GM19397 (cell line): ENCODE measurements around the gene SLC66A2.
"Not testable (repeated sequence)": the region's sequence is repeated elsewhere in the genome, so short reads cannot be mapped to it uniquely, and the experiment has no call there.

Experiments used
- ATAC-seq: cut with Tn5 transposase; IDR thresholded peaks from one replicate; pipeline ENCODE4 v1.9.1; 2021; ENCODE audit warnings: mild to moderate bottlenecking, moderate library complexity; ENCODE audit not compliant: unreplicated experiment

The SLC66A2 gene

GRCh38 chr18:79869591-79870300, 81.7 kb downstream of the SLC66A2 start:
- no peak for ATAC-seq

DNA sequence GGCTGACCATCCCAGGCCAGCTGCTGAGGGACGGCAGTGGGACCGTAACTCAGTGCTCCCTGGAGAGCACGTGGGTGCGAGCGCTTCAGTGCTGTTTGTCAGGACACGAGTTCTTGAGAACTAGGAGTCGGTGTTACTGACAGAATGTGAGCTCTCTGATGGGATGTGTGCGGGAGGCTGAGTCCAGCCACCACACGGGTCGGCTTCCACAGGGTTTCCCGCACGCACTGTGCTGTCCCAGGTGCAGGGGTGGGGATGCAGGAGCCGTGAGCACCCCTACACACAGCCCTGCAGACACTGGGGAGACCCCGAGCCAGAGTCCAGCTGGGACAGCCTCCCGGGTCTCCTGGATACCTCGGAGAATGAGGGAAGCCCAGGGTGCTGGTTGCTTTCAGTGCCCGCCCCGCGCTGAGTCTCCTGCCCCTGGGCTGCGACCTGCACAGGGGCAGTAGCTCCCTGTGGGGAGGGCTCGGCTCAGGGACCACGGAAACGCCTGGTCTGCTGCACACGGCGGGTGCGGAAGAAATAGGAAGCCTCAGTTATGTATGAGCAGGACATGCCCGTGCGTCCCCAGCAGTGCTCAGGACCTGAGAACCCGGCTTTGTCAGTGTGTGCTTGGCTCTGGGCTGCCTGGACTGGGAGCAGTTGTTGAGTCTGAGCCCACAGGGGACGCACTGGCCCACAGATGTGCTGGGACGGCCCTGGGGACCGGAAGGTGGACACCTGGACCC, 82.5 kb downstream of the SLC66A2 start:
- no peak for ATAC-seq

- no peak for ATAC-seq
These were observed 83.2 kb downstream of the SLC66A2 start for GRCh38 chr18:79868168-79868784.

- ATAC-seq: no peak
These were observed 83.8 kb downstream of the SLC66A2 start for GRCh38 chr18:79867666-79868065.

GRCh38 chr18:79866889-79867574, 84.4 kb downstream of the SLC66A2 start:
- no peak for ATAC-seq

DNA sequence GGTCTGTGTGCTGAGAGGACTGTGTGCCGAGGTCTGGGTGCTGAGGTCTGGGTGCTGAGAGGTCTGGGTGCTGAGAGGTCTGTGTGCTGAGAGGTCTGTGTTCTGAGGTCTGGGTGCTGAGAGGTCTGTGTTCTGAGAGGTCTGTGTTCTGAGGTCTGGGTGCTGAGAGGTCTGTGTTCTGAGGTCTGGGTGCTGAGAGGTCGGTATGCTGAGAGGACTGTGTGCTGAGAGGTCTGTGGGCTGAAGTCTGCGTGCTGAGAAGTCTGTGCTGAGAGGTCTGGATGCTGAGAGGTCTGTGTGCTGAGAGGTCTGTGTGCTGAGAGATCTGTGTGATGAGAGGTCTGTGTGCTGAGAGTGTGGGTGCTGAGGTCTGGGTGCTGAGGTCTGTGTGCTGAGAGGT, 85.5 kb downstream of the SLC66A2 start:
- not testable (repeated sequence) for ATAC-seq

- ATAC-seq: not testable (repeated sequence)
These were observed 86.5 kb downstream of the SLC66A2 start for GRCh38 chr18:79864955-79865354.

- no peak for ATAC-seq
These were observed 87.3 kb downstream of the SLC66A2 start for GRCh38 chr18:79864006-79864725.

GRCh38 chr18:79863161-79864005, 88.1 kb downstream of the SLC66A2 start:
- ATAC-seq: no peak

- no peak for ATAC-seq
These were observed 88.9 kb downstream of the SLC66A2 start for GRCh38 chr18:79862562-79862961.

DNA sequence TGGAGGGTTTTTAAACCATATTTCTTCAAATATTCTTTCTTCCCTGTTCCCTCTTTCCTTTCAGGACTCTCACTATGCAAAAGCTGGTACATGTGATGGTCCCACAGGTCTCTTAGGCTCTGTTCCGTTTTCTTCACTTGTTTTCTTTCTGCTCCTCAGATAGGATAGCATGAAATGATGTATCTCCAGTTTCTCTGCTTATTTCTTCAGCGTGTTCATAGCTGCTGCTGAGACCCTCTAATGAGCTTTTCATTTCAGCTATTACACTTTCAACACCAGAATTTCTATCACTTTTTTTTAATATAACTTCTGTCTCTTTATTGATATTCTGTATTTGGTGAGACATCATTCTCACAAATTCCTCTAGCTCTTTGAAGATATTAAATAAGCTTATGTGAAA, 89.8 kb downstream of the SLC66A2 start:
- ATAC-seq: no peak

DNA sequence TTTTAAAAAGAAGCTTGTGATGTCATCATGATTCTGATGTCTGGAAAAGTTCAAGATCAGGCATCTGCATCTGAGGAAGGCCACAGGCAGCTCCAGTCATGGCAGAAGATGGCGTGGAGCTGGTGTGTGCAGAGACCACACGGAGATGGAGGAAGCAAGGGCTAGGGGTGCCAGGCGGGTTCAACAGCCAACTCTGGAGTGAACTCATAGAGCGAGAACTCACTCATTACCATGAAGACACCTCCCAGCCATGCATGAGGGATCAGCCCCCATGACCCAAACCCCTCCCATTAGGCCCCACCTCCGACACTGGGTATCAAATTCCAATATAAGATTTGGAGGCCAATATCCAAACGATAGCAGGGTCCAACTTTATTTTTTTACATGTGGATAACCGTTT, 92.1 kb downstream of the SLC66A2 start:
- ATAC-seq: no peak

DNA sequence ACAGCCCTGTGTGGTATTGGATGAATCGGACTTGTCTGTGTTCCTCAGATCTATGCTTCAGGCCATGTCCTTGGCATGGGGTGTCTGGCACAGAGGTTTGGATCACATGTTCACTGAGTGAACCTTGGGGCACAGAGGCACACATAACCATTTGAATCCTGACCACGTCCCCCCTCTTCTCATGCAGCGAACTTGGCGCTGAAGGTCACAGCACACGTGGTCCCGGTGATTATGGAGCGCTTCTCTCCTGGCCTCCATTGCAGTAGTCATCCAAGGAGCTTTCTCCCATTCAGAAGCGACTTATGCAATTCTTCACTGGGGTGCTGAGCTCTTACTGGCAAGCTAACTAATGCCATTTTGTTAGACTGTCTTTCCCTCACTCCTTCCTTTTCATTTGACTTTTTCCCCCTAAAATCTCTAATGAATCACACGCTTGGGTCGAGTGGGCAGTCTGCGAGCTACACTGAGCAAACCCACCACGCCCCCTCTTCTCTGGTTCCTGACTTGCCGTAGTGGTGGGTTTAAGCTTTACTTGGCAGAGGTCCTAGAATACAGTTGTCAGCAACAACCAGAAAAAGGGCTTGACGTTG, 94.3 kb downstream of the SLC66A2 start:
- ATAC-seq: no peak

- peak; percentile 59 for ATAC-seq
These were observed 95.1 kb downstream of the SLC66A2 start for GRCh38 chr18:79856119-79857007.

GRCh38 chr18:79855147-79855933, 96.1 kb downstream of the SLC66A2 start:
- peak; percentile 56 for ATAC-seq

DNA sequence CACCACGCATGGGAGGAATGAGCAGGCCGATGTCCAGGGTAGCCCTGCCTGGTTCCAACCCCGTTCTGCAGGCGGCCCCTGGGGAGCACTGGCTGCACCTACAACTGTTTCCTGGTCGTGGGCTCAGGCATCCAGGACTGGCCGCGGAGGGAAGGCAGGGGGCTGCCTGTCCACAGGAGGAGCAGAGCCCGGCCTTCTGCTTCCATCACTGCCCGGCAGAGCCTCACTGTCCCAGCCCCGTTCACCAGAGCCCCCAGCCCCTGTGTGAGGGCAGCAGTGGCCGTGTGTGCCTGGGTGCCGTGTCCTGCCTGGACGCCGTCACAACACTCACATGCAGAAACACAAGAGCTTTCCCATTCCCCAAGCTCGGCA, 97.5 kb downstream of the SLC66A2 start:
- ATAC-seq: no peak

GRCh38 chr18:79853303-79853992, 98.0 kb downstream of the SLC66A2 start:
- ATAC-seq: no peak
